ENCODE measurements around the gene NOM1.

The NOM1 gene

GRCh38 chr7:156993021-156993924, 43.8 kb downstream of the NOM1 start:
- no peaks in the 10 kb centered on the region; the same call in none of the 2 replicates for H3K27me3 ChIP-seq (replicated peaks; ENCODE audit: control insufficient read depth, insufficient read depth, low read length)
- no peaks in the 10 kb centered on the region for H3K36me3 ChIP-seq (ENCODE audit: control insufficient read depth, insufficient read depth, low read length)
- no peak overlapping the region for H3K4me3 ChIP-seq (replicated peaks; ENCODE audit: low read depth, low read length)
- no peak for DNase-seq (ENCODE audit: extremely low read depth, insufficient read length)
- no peak for TF ChIP-seq CTCF (IDR thresholded peaks at IDR 0.05; ENCODE audit: insufficient read depth, low read length, poor library complexity, severe bottlenecking)

DNA sequence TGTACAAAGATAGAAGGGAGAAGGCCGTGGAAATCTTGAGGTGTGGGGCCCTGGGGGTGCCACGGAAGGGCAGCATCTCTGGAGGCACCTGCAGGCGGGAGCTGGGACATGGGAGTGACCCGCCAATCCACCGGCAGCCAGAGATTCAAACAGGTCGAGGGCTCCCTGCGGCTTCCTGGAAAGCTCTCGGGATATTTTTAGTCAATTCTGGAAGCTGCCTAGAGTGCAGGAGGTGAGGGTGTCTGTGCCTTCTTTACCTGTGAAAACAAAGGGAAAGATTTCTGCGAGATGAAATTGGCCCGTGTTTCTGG, 44.4 kb downstream of the NOM1 start:
- TF ChIP-seq CTCF (IDR thresholded peaks at IDR 0.05; ENCODE audit: insufficient read depth, low read length, poor library complexity, severe bottlenecking): no peak
- Histone ChIP-seq H3K4me3 (replicated peaks; ENCODE audit: low read depth, low read length) (no peak overlapping the region), H3K36me3 (ENCODE audit: control insufficient read depth, insufficient read depth, low read length) (no peaks in the 10 kb centered on the region), H3K27me3 (replicated peaks; ENCODE audit: control insufficient read depth, insufficient read depth, low read length) (no peaks in the 10 kb centered on the region; the same call in none of the 2 replicates)
- DNase-seq (ENCODE audit: extremely low read depth, insufficient read length): no peak

- TF ChIP-seq CTCF (IDR thresholded peaks at IDR 0.05; ENCODE audit: insufficient read depth, low read length, poor library complexity, severe bottlenecking): no peak
- Histone ChIP-seq H3K36me3 (ENCODE audit: control insufficient read depth, insufficient read depth, low read length) (no peaks in the 10 kb centered on the region), H3K4me3 (replicated peaks; ENCODE audit: low read depth, low read length) (no peak overlapping the region), H3K27me3 (replicated peaks; ENCODE audit: control insufficient read depth, insufficient read depth, low read length) (no peaks in the 10 kb centered on the region; the same call in none of the 2 replicates)
- DNase-seq (ENCODE audit: extremely low read depth, insufficient read length): no peak
Observed at GRCh38 chr7:156994417-156994816, 44.9 kb downstream of the NOM1 start.

DNA sequence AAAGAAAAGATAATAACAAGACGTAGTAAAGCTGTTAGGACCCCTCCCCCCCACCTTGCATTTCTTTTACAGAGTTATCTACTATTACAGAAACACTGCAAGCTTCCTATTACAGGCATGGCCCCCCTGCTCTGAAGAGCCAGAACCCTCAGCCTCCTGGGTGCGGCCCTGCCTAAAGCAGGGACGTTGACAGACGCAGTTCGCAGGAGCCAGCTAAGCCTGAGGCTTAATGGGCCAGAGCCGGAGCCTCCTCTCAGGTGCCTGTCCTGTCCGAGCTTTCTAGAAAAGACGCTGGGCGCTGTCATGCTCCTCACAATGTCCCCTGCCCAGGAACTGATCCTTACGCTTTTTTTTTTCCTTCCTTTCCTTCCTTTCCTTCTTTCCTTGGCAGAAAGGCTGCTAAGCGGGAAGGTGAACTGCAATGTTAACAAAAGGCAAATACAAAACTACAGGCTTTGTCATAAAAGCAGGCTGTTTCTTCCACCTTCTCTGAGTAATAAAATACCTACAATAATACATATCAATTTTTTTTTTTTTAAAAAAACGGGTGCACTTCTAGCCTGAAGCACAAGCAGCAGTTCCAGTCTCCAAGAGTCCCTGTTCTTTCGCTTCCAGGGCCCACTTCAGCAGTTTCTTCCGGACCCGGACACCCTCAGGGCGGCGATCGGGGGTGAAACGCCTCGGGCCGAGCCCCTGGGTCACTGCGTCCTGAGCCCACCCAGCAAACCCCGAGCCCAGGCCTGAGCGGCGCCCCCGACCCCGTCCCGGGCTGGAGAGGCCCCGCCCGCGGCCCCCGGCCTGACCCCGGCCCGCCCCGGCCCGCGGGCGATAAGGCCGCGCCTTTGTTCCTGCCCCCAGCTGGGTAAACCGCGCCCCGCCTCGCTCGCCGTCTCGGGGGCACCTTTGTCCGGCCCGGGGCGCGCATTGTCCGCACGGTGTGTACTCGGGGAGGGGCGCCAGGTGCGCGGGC, 49.8 kb downstream of the NOM1 start:
- no peak for TF ChIP-seq CTCF (IDR thresholded peaks at IDR 0.05; ENCODE audit: insufficient read depth, low read length, poor library complexity, severe bottlenecking)
- no peak for DNase-seq (ENCODE audit: extremely low read depth, insufficient read length)
- H3K27me3 ChIP-seq (replicated peaks; ENCODE audit: control insufficient read depth, insufficient read depth, low read length): no peaks in the 10 kb centered on the region; the same call in none of the 2 replicates
- H3K4me3 ChIP-seq (replicated peaks; ENCODE audit: low read depth, low read length): peak overlapping the region; percentile 48
- H3K36me3 ChIP-seq (ENCODE audit: control insufficient read depth, insufficient read depth, low read length): no peaks in the 10 kb centered on the region

GRCh38 chr7:156999958-157000726, 50.6 kb downstream of the NOM1 start:
- Histone ChIP-seq H3K27me3 (replicated peaks; ENCODE audit: control insufficient read depth, insufficient read depth, low read length) (no peaks in the 10 kb centered on the region; the same call in none of the 2 replicates), H3K36me3 (ENCODE audit: control insufficient read depth, insufficient read depth, low read length) (no peaks in the 10 kb centered on the region), H3K4me3 (replicated peaks; ENCODE audit: low read depth, low read length) (peak overlapping the region; percentile 48)
- no peak for TF ChIP-seq CTCF (IDR thresholded peaks at IDR 0.05; ENCODE audit: insufficient read depth, low read length, poor library complexity, severe bottlenecking)
- no peak for DNase-seq (ENCODE audit: extremely low read depth, insufficient read length)
